Choroid plexus epithelial cell (primary cell): ENCODE measurements around the gene ATP6V1F.

Experiments used
- DNase-seq: peaks from one replicate; pipeline ENCODE4 v3.0.0-alpha.2; 2010; ENCODE audit warnings: low read depth
- H3K4me3 ChIP-seq: 2 replicates; pipeline ENCODE4 v1.5.1; 2011; ENCODE audit warnings: low read depth, mild to moderate bottlenecking, control low read depth, low read length, moderate library complexity
- TF ChIP-seq, protein P1 (sequence below): conservative IDR thresholded peaks from 2 replicates; pipeline ENCODE4 v1.5.1; 2011; ENCODE audit warnings: low read depth, mild to moderate bottlenecking, control low read depth, inconsistent platforms, low read length, moderate library complexity

Gene ATP6V1F

DNA sequence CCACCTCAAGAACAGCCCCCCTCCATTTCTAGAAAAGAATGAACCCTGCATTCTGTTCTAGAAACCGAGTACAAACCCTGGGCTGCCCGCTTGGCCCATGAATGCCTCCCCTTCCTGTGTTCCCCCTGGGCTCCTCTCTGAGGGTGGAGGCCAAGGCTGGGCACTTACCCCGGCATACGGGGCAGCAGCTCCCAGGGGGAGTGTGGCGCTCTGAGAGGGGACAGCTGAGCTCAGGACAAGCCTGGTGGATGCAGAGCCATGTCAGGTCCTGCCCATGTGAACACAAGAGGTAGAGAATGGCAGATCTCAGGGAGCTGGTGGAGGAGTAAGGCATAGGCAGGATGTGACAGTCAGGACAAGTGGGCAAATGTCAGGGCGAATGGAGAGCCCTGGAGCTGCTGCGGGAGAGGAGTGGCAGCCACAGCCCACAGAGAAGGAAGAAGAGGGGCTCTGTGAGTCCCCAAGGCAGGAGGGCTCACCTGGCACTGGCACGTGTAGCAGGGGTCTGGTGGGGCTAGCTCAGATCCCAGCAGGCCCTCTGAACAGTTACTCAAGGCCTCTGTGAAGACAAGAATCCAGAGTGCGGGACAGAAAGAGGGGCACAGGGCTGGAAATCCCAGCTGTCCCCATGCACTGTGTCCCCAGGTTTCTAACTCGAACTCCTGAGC is 18.9 kb downstream of the ATP6V1F start:
- H3K4me3 ChIP-seq, result no peak overlapping the region
- TF ChIP-seq, protein P1, sequence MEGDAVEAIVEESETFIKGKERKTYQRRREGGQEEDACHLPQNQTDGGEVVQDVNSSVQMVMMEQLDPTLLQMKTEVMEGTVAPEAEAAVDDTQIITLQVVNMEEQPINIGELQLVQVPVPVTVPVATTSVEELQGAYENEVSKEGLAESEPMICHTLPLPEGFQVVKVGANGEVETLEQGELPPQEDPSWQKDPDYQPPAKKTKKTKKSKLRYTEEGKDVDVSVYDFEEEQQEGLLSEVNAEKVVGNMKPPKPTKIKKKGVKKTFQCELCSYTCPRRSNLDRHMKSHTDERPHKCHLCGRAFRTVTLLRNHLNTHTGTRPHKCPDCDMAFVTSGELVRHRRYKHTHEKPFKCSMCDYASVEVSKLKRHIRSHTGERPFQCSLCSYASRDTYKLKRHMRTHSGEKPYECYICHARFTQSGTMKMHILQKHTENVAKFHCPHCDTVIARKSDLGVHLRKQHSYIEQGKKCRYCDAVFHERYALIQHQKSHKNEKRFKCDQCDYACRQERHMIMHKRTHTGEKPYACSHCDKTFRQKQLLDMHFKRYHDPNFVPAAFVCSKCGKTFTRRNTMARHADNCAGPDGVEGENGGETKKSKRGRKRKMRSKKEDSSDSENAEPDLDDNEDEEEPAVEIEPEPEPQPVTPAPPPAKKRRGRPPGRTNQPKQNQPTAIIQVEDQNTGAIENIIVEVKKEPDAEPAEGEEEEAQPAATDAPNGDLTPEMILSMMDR, result no peak
- no peak for DNase-seq

GRCh38 chr7:128882134-128882533 is 19.5 kb downstream of the ATP6V1F start:
- TF ChIP-seq, protein P1, result no peak
- H3K4me3 ChIP-seq, result no peak overlapping the region

DNA sequence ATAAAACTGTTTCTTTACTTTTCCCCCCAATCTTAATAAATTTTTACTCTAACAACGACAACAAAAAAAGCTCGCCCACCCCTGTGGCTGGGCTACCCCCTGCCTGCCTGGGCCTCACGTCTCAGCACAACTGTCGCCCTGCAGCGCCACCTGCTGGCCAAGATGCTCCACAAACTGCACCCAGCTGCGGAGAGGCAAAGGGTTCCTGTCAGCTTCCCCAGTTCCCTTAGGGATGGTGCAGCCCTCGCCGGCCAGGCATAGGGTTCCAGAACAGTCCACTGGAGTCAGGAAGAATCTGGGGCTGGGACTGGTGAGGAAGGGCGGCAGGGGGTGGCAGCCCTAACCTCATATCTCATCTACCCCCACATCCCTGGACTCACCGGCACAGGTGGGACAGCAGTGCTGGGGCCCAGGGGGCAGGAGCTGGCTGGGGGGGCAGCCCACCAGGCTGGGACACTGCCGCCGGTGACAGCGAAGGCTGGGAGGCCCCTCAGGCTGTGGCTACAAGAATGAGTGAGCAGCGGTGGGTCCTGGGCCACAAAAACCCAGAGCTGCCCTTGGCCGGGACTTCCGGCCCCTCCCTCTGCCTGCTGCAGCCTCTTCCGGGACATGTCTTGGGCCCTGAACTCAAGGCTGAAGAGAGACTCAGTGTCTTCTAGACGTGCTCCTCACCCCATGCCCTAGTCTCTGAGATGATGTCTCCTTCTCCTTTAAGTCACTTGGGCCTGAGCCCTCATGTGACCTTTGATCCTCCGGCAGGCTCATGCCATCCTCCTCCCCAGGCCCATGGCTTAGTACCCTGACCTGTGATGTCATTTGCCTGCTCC is 21.2 kb downstream of the ATP6V1F start:
- TF ChIP-seq, protein P1, result peak; percentile 91

More at GRCh38 chr7:128882134-128882533, 19.5 kb downstream of the ATP6V1F start:
- DNase-seq, result no peak

DNA sequence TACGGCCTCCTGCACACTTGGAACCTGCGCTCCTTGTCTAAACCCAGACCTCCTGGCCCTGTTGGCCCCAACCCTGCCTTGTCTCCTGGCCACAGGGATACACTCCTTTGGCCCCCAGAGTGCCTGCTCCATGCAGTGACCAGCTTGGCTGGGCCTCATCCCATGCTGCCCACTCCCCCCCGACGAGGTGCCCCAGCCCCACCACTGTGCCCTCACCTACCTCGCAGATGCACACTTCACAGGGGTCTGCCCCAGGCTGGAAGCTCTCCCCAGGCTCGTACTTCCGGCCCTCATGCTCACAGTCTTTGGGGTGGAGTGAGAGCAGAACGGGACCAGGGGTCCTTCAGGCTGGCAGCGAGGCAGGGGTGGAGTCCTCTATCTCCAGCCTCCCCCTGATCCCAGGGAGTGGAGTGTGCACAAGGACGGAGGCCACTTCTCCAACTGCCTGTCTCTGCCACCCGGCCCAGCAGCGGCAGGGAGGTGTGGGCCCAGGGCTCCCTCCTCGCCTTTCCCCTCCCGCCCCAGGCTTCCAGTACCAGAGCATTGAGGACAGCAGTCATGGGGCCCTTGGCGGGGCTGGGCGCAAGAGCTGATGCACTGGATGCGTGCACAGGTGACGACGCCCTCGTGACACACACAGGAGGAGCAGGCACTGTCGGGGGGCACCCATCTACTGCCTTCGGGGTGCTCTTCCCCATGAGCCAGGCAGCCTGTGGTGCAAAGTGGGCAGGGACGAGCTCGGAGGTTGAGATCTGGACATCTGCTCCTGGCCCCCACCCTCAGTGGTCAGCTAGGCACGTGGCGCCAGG is 22.1 kb downstream of the ATP6V1F start:
- TF ChIP-seq, protein P1, result no peak
- no peak overlapping the region for H3K4me3 ChIP-seq
- DNase-seq, result no peak

More for the DNA sequence above, 21.2 kb downstream of the ATP6V1F start:
- DNase-seq, result peak; percentile 81
- no peak overlapping the region for H3K4me3 ChIP-seq

DNA sequence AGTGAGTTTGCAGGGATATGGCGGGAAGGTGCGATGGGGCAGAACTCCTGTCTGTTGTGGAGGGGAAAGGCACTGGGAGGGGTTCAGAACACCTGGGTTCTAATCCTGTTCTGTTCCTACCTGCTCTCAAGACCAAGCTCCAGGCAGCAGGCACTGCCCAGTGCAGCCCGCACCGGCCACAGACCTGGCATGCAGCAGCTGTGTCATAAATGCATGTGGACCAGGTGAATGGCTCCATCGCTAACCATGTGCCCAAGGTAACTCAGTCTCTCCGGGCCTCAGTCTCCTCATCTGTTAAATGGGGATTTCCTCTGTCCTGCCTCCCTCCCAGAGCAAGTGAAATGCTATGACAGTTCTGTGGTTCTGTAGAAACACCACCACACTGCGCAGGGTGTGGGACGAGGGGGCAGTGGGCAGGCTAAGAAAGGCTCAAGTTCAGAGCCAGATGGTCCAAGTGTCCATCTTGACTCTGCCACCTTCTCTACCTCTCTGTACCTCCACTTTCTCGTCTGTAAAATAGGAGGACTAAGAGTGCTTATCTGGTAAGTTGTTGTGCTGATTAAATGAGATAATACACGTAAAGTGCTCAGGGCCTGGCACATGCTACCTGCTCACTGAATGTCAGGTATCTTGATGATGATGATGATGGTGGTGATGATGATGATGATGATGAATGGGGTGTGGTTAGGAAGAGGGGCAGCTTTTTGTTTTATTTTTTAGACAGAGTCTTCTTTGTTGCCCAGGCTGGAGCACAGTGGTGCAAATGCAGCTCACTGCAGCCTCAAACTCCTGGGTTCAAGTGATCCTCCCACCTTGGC is 22.9 kb downstream of the ATP6V1F start:
- no peak for DNase-seq
- no peak overlapping the region for H3K4me3 ChIP-seq
- TF ChIP-seq, protein P1, result no peak
